ENCODE data around the gene QDPR.

Gene QDPR

GRCh38 chr4:17528551-17529165 lies 16.8 kb upstream of the QDPR start:
- DNase-seq (ENCODE audit: extremely low read depth in 1 of 2, low read depth in 1 of 2) = no peak

- no peak for DNase-seq (ENCODE audit: extremely low read depth in 1 of 2, low read depth in 1 of 2)
Measured at GRCh38 chr4:17526695-17527477, 15.0 kb upstream of the QDPR start.

- no peak for DNase-seq (ENCODE audit: extremely low read depth in 1 of 2, low read depth in 1 of 2)
Measured at GRCh38 chr4:17523662-17524061, 11.8 kb upstream of the QDPR start.

GRCh38 chr4:17521595-17521994 lies 9.7 kb upstream of the QDPR start:
- no peak for DNase-seq (ENCODE audit: extremely low read depth in 1 of 2, low read depth in 1 of 2)

- DNase-seq (ENCODE audit: extremely low read depth in 1 of 2, low read depth in 1 of 2) = no peak
Measured at GRCh38 chr4:17517664-17518063, 5.8 kb upstream of the QDPR start.

GRCh38 chr4:17516980-17517379 lies 5.1 kb upstream of the QDPR start:
- no peak for DNase-seq (ENCODE audit: extremely low read depth in 1 of 2, low read depth in 1 of 2)

- no peak for DNase-seq (ENCODE audit: extremely low read depth in 1 of 2, low read depth in 1 of 2)
Measured at GRCh38 chr4:17515445-17516407, 3.8 kb upstream of the QDPR start.

- DNase-seq (ENCODE audit: extremely low read depth in 1 of 2, low read depth in 1 of 2) = no peak
Measured at GRCh38 chr4:17514865-17515264, 3.0 kb upstream of the QDPR start, which contains the start of gene CLRN2. Gene CLRN2 (plus strand): TSS chr4:17515165. CDS start chr4:17515267, 102 bp downstream.

GRCh38 chr4:17512973-17513665 lies 1.2 kb upstream of the QDPR start:
- DNase-seq (ENCODE audit: extremely low read depth in 1 of 2, low read depth in 1 of 2) = no peak

- peak; percentile 16 to 34 for DNase-seq (ENCODE audit: extremely low read depth in 1 of 2, low read depth in 1 of 2)
Measured at GRCh38 chr4:17511509-17511949, 361 bp downstream of the QDPR start.

GRCh38 chr4:17511051-17511450 lies 839 bp downstream of the QDPR start:
- no peak for DNase-seq (ENCODE audit: extremely low read depth in 1 of 2, low read depth in 1 of 2)

- no peak for DNase-seq (ENCODE audit: extremely low read depth in 1 of 2, low read depth in 1 of 2)
Measured at GRCh38 chr4:17510582-17510981, 1.3 kb downstream of the QDPR start.

- DNase-seq (ENCODE audit: extremely low read depth in 1 of 2, low read depth in 1 of 2) = no peak
Measured at GRCh38 chr4:17504081-17504480, 7.8 kb downstream of the QDPR start.

GRCh38 chr4:17502756-17503155 lies 9.1 kb downstream of the QDPR start:
- no peak for DNase-seq (ENCODE audit: extremely low read depth in 1 of 2, low read depth in 1 of 2)

GRCh38 chr4:17500574-17500973 lies 11.3 kb downstream of the QDPR start:
- DNase-seq (ENCODE audit: extremely low read depth in 1 of 2, low read depth in 1 of 2) = no peak

GRCh38 chr4:17497890-17498523 lies 13.9 kb downstream of the QDPR start:
- no peak for DNase-seq (ENCODE audit: extremely low read depth in 1 of 2, low read depth in 1 of 2)

GRCh38 chr4:17494258-17495190 lies 17.4 kb downstream of the QDPR start:
- peak in 1 of 2 donors; percentile 6 for DNase-seq (ENCODE audit: extremely low read depth in 1 of 2, low read depth in 1 of 2)

GRCh38 chr4:17493619-17494018 lies 18.3 kb downstream of the QDPR start:
- DNase-seq (ENCODE audit: extremely low read depth in 1 of 2, low read depth in 1 of 2) = no peak

GRCh38 chr4:17492876-17493275 lies 19.0 kb downstream of the QDPR start:
- no peak for DNase-seq (ENCODE audit: extremely low read depth in 1 of 2, low read depth in 1 of 2)
